Right atrium auricular region (tissue), 2 donors: ENCODE measurements around the gene ATRN. TPM values are rescaled to one million over a fixed set of nuclear protein-coding genes. Genes with fewer than 3 reads are reported as not detected.

Source experiments
- DNase-seq: peaks from one replicate; pipeline ENCODE4 v3.0.0-alpha.2; 2019; ENCODE audit warnings: low spot score
- H3K27ac ChIP-seq, 2 donors: fragments of 200-600 bp; sonication (generic); 1 replicate in 1 of 2; 2 replicates in 1 of 2; pipeline ENCODE4 v1.5.1; 2016 to 2019
- H3K27me3 ChIP-seq, 2 donors: fragments of 200-600 bp; sonication (generic); one replicate each; pipeline versions ENCODE4 v1.5.1 to v1.6.0; 2017 to 2019
- H3K36me3 ChIP-seq: fragments of 200-600 bp; sonication (generic); one replicate; pipeline ENCODE4 v1.5.1; 2016
- H3K4me1 ChIP-seq, 2 donors: fragments of 200-600 bp; sonication (generic); one replicate each; pipeline versions ENCODE4 v1.5.1 to v1.6.0; 2017 to 2019
- H3K4me3 ChIP-seq, 2 donors: fragments of 200-600 bp; sonication (generic); 1 replicate in 1 of 2; 2 replicates in 1 of 2; pipeline ENCODE4 v1.5.1; 2017 to 2019; ENCODE audit warnings: mild to moderate bottlenecking in 1 of 2, moderate library complexity in 1 of 2
- H3K9me3 ChIP-seq, 2 donors: fragments of 200-600 bp; sonication (generic); one replicate each; pipeline ENCODE4 v1.5.1; 2019
- CTCF ChIP-seq, 2 donors: fragments of 200-600 bp; sonication (generic); IDR thresholded peaks; one replicate each; pipeline ENCODE4 v1.5.1; 2019; ENCODE audit warnings: antibody characterized with exemption in 2 of 2
- total RNA-seq, 2 donors: library from RNA; depleted of rRNA; stranded (reverse); fragments of >200 nt; gene quantifications; one replicate each; pipeline ENCODE4 v1.1.0, GENCODE V29; 2016

Gene ATRN
- total RNA-seq, 2 donors from 2014 or later, result 22.5 to 28.1 TPM

DNA sequence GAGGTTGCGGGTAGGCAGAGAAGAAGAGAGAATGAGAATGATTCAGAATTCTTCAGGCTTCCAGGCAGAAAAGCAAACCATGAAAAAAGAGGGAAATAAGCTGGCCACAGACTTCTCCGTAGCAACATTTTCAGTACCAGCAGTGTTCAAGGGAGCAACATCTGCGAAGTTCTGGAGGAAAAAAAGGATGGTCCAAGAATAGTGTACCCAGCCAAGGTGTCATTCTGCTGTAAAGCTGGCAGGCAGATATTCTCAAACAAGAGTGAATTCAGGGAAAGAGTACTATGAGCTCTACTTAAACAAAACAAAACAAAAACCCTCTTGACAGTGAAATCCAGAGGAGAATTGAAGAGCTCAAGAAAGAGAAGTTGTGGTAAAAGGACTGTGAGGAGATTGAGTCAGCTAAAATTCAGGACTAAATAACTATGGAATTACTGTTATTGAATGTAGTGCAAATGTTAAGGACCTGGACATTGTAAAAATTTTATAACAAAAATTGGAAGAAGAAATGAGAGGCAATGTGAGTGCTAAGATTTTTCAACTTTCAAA lies 86.5 kb downstream of the ATRN start:
- H3K27ac ChIP-seq, result no peak overlapping the region
- H3K9me3 ChIP-seq, result no peaks in the 10 kb centered on the region
- TF ChIP-seq CTCF (IDR thresholded peaks at IDR 0.05), result no peak
- H3K4me1 ChIP-seq, result no peaks in the 10 kb centered on the region
- no peak overlapping the region for H3K4me3 ChIP-seq
- DNase-seq, result no peak
- H3K27me3 ChIP-seq, result no peaks in the 10 kb centered on the region
- peaks cover 7% of the 10 kb centered on the region for H3K36me3 ChIP-seq

DNA sequence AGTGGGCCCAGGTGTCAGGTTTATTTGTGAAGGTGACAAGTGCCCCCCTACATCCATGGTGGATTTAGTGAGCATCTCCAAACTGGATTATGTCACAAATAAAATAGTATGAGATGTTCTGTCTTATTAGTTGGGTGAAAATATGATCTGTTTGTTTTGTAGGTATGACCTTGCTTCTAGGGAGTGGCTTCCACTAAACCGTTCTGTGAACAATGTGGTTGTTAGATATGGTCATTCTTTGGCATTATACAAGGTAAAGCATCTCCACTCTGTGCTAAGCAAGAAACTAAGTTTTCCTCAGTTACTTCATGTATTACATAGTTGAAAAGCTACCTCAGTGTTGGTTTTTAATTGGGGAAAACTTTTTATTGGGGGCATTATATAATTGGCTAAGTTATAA lies 88.4 kb downstream of the ATRN start:
- H3K27ac ChIP-seq, result no peak overlapping the region
- no peaks in the 10 kb centered on the region for H3K9me3 ChIP-seq
- no peaks in the 10 kb centered on the region for H3K27me3 ChIP-seq
- peaks cover 18% of the 10 kb centered on the region for H3K36me3 ChIP-seq
- H3K4me1 ChIP-seq, result no peaks in the 10 kb centered on the region
- no peak for TF ChIP-seq CTCF (IDR thresholded peaks at IDR 0.05)
- no peak overlapping the region for H3K4me3 ChIP-seq
- DNase-seq, result no peak

DNA sequence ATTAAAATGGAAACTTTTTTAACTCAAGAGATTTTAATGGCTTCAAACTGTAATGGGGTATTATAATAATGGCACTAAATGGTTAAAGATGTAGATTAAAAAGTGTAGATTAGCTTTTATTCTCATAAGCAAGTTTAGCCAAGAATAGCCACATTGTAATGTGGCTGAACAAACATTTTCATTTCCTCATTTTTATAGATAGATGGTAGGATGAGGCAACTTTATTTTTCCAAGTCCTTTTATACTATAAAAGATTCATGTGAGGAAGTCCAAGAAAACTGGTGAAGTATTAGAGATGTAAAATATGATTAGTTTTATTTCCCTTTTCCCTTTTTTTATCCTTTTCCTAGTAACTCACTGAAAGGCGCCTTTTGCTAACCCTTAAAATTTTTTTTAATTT lies 88.8 kb downstream of the ATRN start:
- no peaks in the 10 kb centered on the region for H3K4me1 ChIP-seq
- H3K27me3 ChIP-seq, result no peaks in the 10 kb centered on the region
- H3K9me3 ChIP-seq, result no peaks in the 10 kb centered on the region
- no peak for DNase-seq
- TF ChIP-seq CTCF (IDR thresholded peaks at IDR 0.05), result no peak
- H3K27ac ChIP-seq, result no peak overlapping the region
- H3K36me3 ChIP-seq, result peaks cover 18% of the 10 kb centered on the region
- no peak overlapping the region for H3K4me3 ChIP-seq

DNA sequence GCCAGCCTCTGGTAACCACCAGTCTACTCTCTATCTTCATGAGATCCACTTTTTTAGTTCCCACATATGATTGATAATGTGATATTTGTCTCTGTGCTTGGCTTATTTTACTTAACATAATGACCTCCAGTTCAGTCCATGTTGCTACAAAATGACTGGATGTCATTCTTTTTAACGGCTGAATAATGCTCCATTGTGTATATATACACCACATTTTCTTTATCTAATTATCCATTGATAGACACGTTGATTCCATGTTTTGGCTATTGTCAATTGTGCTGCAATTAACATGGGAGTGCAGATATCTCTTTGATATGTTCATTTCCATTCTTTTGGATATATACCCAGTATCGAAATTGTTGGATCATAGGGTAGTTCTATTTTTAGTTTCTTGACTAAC lies 89.3 kb downstream of the ATRN start:
- no peaks in the 10 kb centered on the region for H3K9me3 ChIP-seq
- no peak for DNase-seq
- no peak overlapping the region for H3K27ac ChIP-seq
- TF ChIP-seq CTCF (IDR thresholded peaks at IDR 0.05), result no peak
- no peaks in the 10 kb centered on the region for H3K27me3 ChIP-seq
- no peak overlapping the region for H3K4me3 ChIP-seq
- no peaks in the 10 kb centered on the region for H3K4me1 ChIP-seq
- H3K36me3 ChIP-seq, result peaks cover 18% of the 10 kb centered on the region

GRCh38 chr20:3560578-3560977 lies 89.8 kb downstream of the ATRN start:
- Histone ChIP-seq H3K27me3 (no peaks in the 10 kb centered on the region), H3K36me3 (peaks cover 18% of the 10 kb centered on the region), H3K27ac (no peak overlapping the region), H3K4me3 (no peak overlapping the region), H3K9me3 (no peaks in the 10 kb centered on the region), H3K4me1 (no peaks in the 10 kb centered on the region)
- DNase-seq, result no peak
- TF ChIP-seq CTCF (IDR thresholded peaks at IDR 0.05), result no peak

DNA sequence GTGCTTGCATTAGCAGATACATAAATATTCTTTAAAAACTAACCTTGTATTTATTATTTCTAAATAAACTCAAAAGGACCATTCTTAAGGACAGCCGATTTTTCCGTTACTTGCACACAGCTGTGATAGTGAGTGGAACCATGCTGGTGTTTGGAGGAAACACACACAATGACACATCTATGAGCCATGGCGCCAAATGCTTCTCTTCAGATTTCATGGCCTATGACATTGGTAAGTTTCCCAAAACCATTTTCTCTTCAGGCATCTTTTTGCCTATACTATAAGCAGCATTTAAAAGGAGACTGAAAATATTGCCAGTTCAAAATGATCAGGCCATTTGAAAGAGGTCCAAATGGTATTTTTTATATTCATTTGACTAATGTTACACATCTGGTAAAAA lies 92.3 kb downstream of the ATRN start:
- no peak overlapping the region for H3K4me3 ChIP-seq
- no peak overlapping the region for H3K27ac ChIP-seq
- H3K27me3 ChIP-seq, result no peaks in the 10 kb centered on the region
- no peaks in the 10 kb centered on the region for H3K4me1 ChIP-seq
- DNase-seq, result no peak
- H3K9me3 ChIP-seq, result no peaks in the 10 kb centered on the region
- peaks cover 18% of the 10 kb centered on the region for H3K36me3 ChIP-seq
- TF ChIP-seq CTCF (IDR thresholded peaks at IDR 0.05), result no peak
